OCI-LY3 (cell line): ENCODE measurements around the gene GDPD2.

Source experiments
- EZH2phosphoT487 ChIP-seq: fragments of 200-600 bp; shearing (Covaris generic); IDR thresholded peaks from 2 replicates; pipeline ENCODE4 v1.6.1; 2018; ENCODE audit warnings: antibody characterized with exemption, mixed run types, low read depth
- TF ChIP-seq, protein P1 (sequence below): fragments of 200-600, 300-600 bp; sonication (generic); IDR thresholded peaks from 2 replicates; pipeline ENCODE4 v1.5.1; 2014; ENCODE audit warnings: antibody characterized with exemption, low read length, low read depth

GRCh38 chrX:70432936-70433847 is 10.1 kb downstream of the GDPD2 start:
- TF ChIP-seq, protein P1, sequence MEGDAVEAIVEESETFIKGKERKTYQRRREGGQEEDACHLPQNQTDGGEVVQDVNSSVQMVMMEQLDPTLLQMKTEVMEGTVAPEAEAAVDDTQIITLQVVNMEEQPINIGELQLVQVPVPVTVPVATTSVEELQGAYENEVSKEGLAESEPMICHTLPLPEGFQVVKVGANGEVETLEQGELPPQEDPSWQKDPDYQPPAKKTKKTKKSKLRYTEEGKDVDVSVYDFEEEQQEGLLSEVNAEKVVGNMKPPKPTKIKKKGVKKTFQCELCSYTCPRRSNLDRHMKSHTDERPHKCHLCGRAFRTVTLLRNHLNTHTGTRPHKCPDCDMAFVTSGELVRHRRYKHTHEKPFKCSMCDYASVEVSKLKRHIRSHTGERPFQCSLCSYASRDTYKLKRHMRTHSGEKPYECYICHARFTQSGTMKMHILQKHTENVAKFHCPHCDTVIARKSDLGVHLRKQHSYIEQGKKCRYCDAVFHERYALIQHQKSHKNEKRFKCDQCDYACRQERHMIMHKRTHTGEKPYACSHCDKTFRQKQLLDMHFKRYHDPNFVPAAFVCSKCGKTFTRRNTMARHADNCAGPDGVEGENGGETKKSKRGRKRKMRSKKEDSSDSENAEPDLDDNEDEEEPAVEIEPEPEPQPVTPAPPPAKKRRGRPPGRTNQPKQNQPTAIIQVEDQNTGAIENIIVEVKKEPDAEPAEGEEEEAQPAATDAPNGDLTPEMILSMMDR: no peak
- no peak for TF ChIP-seq EZH2phosphoT487
